Kidney (tissue), 14 donors: Measurements from ENCODE around the gene ITCH. TPM values are rescaled to one million over a fixed set of nuclear protein-coding genes. Genes with fewer than 3 reads are reported as not detected.

Experiments used
- DNase-seq, 5 donors: peaks; one replicate each; pipeline ENCODE4 v3.0.0-alpha.2; 2013 to 2020
- FAIRE-seq: peaks from 2 replicates; lab custom pipeline; 2012; peaks lifted over from hg19 to GRCh38; lab: Jason Lieb, UNC
- H3K27ac ChIP-seq, 2 donors: one replicate each; pipeline ENCODE4 v1.7.0; 2013; ENCODE audit warnings: low read depth in 2 of 2, low read length in 2 of 2, inconsistent platforms in 1 of 2
- H3K27me3 ChIP-seq: one replicate; pipeline ENCODE4 v1.7.1; 2013; ENCODE audit warnings: low read length, inconsistent platforms; ENCODE audit not compliant: control insufficient read depth, insufficient read depth
- H3K36me3 ChIP-seq, 3 donors: one replicate each; pipeline versions ENCODE4 v1.7.0 to v1.7.1; 2013; ENCODE audit warnings: low read length in 3 of 3, control low read depth in 1 of 3, inconsistent platforms in 1 of 3; ENCODE audit not compliant: insufficient read depth in 3 of 3, control insufficient read depth in 2 of 3
- H3K4me1 ChIP-seq, 3 donors: one replicate each; pipeline versions ENCODE4 v1.7.0 to v1.7.1; 2013; ENCODE audit warnings: low read length in 3 of 3, inconsistent platforms in 1 of 3, low read depth in 1 of 3; ENCODE audit not compliant: control insufficient read depth in 2 of 3, insufficient read depth in 2 of 3
- H3K4me3 ChIP-seq, 3 donors: one replicate each; pipeline versions ENCODE4 v1.7.0 to v1.8.1; 2013; ENCODE audit warnings: low read length in 3 of 3, control low read depth in 1 of 3, inconsistent platforms in 1 of 3
- H3K9ac ChIP-seq, 3 donors: one replicate each; pipeline versions ENCODE4 v1.7.0 to v1.7.1; 2013; ENCODE audit warnings: low read length in 3 of 3, control low read depth in 1 of 3, inconsistent platforms in 1 of 3
- H3K9me3 ChIP-seq, 3 donors: one replicate each; pipeline versions ENCODE4 v1.7.0 to v1.7.1; 2013; ENCODE audit warnings: low read length in 3 of 3, control low read depth in 1 of 3, inconsistent platforms in 1 of 3; ENCODE audit not compliant: control insufficient read depth in 2 of 3, insufficient read depth in 1 of 3
- intact Hi-C: fragments of 100-400 bp; cut with DNase I; formaldehyde crosslinking; loops from one replicate; pipeline ENCODE4 v1.11.1; 2022
- polyA plus RNA-seq: library from polyadenylated mRNA; stranded (reverse); fragments of 350-450 nt; fragmentation: Illumina TruSeq; extraction: RNeasy Lipid Tissue Mini Kit (QIAGEN cat#74804); gene quantifications from one replicate; pipeline ENCODE4 v1.2.3, GENCODE V29; 2014; ENCODE audit warnings: low read depth, low replicate concordance; ENCODE audit not compliant: insufficient read depth
- total RNA-seq: library from RNA; stranded (reverse); fragmentation: NEBNext Ultra II Directional; extraction: Animal tissue kit (Norgen Biotek cat#: 25700); gene quantifications from one replicate; pipeline ENCODE4 v1.2.1, GENCODE V29; 2021
- TF ChIP-seq, protein P1 (sequence below): IDR thresholded peaks from 3 replicates; pipeline ENCODE4 v1.5.1; 2012; ENCODE audit warnings: mild to moderate bottlenecking, moderate library complexity, borderline replicate concordance; ENCODE audit not compliant: insufficient read depth; ENCODE audit errors: extremely low read depth
- donor health status: control.
- donor health status: control.
- donor health status: control.
- donor health status: control.
- donor health status: control.
- donor health status: DM: yes; HTN: yes; CAD: no.
- donor health status: Normal renal cell carcinoma (clear cell type).

ITCH gene
- total and polyA plus RNA-seq, 2 donors from 2014 or later: 10.1 to 63.1 TPM

DNA sequence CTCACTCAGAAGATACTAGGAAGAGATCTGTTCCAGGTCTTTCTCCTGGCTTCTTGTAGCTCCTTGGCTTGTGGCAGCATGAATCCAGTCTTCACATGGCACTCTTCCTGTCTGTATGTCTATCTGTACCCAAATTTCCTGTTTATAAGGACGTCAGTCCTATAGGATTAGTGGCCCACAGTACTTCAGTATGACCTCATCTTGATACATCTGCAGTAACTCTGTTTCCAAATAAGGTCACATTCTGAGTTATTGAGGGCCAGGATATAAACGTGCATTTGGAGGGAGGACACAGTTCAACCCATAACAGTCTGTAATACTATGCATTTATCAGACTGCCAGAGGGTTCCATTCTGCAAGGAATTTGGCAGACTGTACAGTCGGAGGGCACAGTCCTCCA lies 95.6 kb downstream of the ITCH start:
- Histone ChIP-seq H3K9me3 (no peaks in the 10 kb centered on the region), H3K27me3 (no peaks in the 10 kb centered on the region), H3K4me3 (no peak overlapping the region), H3K27ac (no peak overlapping the region), H3K9ac (no peak overlapping the region), H3K4me1 (peaks cover 0 to 3% (median 0%) of the 10 kb centered on the region in 3 donors), H3K36me3 (peaks cover 11 to 29% (median 12%) of the 10 kb centered on the region in 3 donors)
- intact Hi-C loops: no loop called here
- FAIRE-seq (no peak), DNase-seq (no peak)
- TF ChIP-seq, protein P1, sequence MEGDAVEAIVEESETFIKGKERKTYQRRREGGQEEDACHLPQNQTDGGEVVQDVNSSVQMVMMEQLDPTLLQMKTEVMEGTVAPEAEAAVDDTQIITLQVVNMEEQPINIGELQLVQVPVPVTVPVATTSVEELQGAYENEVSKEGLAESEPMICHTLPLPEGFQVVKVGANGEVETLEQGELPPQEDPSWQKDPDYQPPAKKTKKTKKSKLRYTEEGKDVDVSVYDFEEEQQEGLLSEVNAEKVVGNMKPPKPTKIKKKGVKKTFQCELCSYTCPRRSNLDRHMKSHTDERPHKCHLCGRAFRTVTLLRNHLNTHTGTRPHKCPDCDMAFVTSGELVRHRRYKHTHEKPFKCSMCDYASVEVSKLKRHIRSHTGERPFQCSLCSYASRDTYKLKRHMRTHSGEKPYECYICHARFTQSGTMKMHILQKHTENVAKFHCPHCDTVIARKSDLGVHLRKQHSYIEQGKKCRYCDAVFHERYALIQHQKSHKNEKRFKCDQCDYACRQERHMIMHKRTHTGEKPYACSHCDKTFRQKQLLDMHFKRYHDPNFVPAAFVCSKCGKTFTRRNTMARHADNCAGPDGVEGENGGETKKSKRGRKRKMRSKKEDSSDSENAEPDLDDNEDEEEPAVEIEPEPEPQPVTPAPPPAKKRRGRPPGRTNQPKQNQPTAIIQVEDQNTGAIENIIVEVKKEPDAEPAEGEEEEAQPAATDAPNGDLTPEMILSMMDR: no peak

DNA sequence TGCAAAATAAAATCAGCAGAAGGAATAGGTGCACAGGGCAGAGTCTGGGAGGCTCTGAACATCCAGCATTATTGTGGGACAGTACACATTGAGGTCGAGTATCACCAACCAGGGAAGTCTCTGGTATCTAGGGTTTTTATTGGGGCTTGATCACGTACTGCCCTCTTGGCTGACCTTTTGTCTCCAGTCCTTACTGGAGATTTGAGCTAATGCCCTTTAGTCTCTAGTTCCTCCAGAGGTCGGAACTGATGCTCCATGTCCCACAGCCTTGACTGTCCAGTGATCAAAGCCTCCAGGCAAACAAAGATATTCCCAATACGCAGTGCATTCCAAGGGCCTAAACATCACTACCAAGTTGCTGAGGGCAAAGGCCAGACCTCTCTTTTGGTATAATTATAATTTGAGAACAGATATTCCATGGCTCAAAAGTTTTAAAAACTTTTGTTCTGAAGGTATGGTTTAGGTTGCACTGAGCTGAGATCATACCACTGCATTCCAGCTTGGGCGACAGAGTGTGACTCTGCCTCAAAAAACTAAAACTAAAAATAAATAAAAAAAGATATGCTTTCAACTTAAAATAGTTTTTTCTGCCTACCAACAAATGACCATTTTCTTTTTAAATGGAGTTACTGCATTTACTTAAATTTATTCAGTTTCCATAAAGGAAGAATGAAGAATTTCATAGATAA lies 96.3 kb downstream of the ITCH start:
- FAIRE-seq (no peak), DNase-seq (no peak)
- peaks cover 11 to 29% (median 12%) of the 10 kb centered on the region in 3 donors for H3K36me3 ChIP-seq
- TF ChIP-seq, protein P1: no peak
- no peak overlapping the region for H3K9ac ChIP-seq
- intact Hi-C loops: no loop called here
- no peaks in the 10 kb centered on the region for H3K27me3 ChIP-seq
- peaks cover 0 to 3% (median 0%) of the 10 kb centered on the region in 3 donors for H3K4me1 ChIP-seq
- H3K27ac ChIP-seq: no peak overlapping the region
- H3K4me3 ChIP-seq: no peak overlapping the region
- no peaks in the 10 kb centered on the region for H3K9me3 ChIP-seq

DNA sequence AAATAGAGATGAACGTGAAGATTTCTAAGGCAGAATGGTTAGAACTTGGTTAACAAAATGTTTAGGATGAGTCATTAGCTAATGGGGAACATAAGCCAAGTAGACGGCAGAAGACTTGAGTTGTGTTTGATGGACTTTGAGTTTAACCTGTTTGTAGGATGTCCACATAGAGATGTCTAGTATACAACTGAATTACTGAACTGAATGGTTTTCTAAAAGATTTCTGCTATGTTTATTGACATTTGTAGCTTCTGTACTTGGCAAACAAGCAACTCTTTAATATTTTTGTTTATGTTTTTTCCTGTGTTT lies 98.7 kb downstream of the ITCH start:
- DNase-seq (no peak), FAIRE-seq (no peak)
- no peaks in the 10 kb centered on the region for H3K9me3 ChIP-seq
- H3K27ac ChIP-seq: no peak overlapping the region
- TF ChIP-seq, protein P1: no peak
- peaks cover 0 to 3% (median 0%) of the 10 kb centered on the region in 3 donors for H3K4me1 ChIP-seq
- no peak overlapping the region for H3K4me3 ChIP-seq
- no peak overlapping the region for H3K9ac ChIP-seq
- H3K27me3 ChIP-seq: no peaks in the 10 kb centered on the region
- intact Hi-C loops: no loop called here
- peaks cover 11 to 29% (median 12%) of the 10 kb centered on the region in 3 donors for H3K36me3 ChIP-seq
